Astrocyte (in vitro differentiated cells and primary cell): ENCODE data around the gene PNPLA5.
"Not testable (repeated sequence)": the region's sequence is repeated elsewhere in the genome, so short reads cannot be mapped to it uniquely, and the experiment has no call there.

Source experiments
- CTCF ChIP-seq: IDR thresholded peaks from 2 replicates; pipeline ENCODE4 v1.5.1; 2011; ENCODE audit warnings: low read depth, mild to moderate bottlenecking, inconsistent platforms, low read length, moderate library complexity; ENCODE audit not compliant: insufficient read depth
- EZH2 ChIP-seq: IDR thresholded peaks from 2 replicates; pipeline ENCODE4 v1.6.1; 2012; ENCODE audit warnings: mild to moderate bottlenecking, low read length, inconsistent platforms; ENCODE audit not compliant: insufficient read depth

- not testable (repeated sequence) for TF ChIP-seq CTCF, EZH2
Measured at GRCh38 chr22:43869001-43869400, 22.8 kb downstream of the PNPLA5 start.
